Thyroid gland (tissue), 4 donors: ENCODE data around the gene DPP10.

Experiments
- POLR2A ChIP-seq, 2 donors: fragments of 450-650 bp; IDR thresholded peaks; one replicate each; pipeline ENCODE4 v1.6.1; 2017; ENCODE audit warnings: antibody characterized with exemption in 2 of 2, mild to moderate bottlenecking in 2 of 2, moderate library complexity in 1 of 2
- TF ChIP-seq, protein P1 (sequence below), 6 experiments: fragments of 200-600 bp in 3 of 6; fragments of 450-650 bp in 3 of 6; sonication (generic) in 3 of 6; IDR thresholded peaks; one replicate each; pipeline ENCODE4 v1.5.1; 2016 to 2019; ENCODE audit warnings: antibody characterized with exemption in 6 of 6, mild to moderate bottlenecking in 2 of 6, inconsistent platforms in 1 of 6, moderate library complexity in 1 of 6

DNA sequence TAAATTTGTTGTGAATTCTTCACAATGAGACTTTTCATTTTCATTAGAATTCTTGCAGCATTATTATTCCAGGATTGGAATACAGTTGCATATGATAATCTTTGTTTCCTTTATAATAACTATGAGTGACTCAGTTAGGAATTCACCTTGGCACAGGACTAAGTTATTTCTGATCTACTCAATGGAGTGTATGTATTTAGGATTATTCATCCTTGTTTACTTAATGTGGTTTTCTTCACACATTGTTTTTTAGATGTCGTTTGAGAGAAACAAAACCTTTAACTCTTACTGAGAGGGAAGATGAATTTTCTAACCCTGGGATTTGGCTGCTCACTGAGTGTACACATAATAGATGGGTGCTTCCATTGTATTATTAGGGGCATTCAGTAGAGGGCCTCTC, 970.1 kb downstream of the DPP10 start:
- TF ChIP-seq, protein P1, sequence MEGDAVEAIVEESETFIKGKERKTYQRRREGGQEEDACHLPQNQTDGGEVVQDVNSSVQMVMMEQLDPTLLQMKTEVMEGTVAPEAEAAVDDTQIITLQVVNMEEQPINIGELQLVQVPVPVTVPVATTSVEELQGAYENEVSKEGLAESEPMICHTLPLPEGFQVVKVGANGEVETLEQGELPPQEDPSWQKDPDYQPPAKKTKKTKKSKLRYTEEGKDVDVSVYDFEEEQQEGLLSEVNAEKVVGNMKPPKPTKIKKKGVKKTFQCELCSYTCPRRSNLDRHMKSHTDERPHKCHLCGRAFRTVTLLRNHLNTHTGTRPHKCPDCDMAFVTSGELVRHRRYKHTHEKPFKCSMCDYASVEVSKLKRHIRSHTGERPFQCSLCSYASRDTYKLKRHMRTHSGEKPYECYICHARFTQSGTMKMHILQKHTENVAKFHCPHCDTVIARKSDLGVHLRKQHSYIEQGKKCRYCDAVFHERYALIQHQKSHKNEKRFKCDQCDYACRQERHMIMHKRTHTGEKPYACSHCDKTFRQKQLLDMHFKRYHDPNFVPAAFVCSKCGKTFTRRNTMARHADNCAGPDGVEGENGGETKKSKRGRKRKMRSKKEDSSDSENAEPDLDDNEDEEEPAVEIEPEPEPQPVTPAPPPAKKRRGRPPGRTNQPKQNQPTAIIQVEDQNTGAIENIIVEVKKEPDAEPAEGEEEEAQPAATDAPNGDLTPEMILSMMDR (IDR thresholded peaks at IDR 0.05), result no peak
- no peak for TF ChIP-seq POLR2A (IDR thresholded peaks at IDR 0.05)
